Stimulated activated naive CD4-positive, alpha-beta T cell (primary cell): ENCODE measurements around the gene PEMT.
A peak's percentile ranks its signal among the peaks of the same experiment; 100 is the strongest.

Source experiments
- DNase-seq, 6 experiments: peaks; one replicate each; lab custom pipeline; 2025; lab: John Stamatoyannopoulos, UW

PEMT gene

DNA sequence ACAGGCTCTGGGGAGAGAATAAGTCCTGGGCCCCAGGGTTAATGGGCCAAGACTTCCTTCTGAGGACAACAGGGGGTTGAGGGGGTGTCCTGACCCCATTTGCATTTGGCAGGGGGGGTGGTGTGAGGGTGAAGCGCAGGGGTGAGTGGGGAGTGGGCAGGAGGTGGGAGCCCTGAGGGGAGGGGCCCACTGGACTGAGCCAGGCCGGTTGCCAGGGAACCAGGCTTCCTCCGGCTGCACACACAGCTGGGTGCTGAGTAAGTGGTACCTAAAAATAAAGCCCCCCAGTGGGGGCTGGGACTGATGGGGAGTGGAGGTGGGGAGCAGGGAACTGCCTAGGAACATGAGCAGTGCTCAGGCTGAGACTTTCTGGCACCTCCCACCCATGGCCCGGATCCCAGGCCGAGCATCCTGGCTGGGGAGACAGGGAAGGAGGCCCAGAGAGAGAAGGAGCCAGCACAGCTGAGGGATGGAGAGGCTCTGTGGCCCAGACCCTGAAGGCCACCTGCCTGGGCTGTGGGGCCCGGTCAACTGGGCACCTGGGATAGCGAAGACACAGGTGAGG is 87.9 kb downstream of the PEMT start:
- DNase-seq: no peak

DNA sequence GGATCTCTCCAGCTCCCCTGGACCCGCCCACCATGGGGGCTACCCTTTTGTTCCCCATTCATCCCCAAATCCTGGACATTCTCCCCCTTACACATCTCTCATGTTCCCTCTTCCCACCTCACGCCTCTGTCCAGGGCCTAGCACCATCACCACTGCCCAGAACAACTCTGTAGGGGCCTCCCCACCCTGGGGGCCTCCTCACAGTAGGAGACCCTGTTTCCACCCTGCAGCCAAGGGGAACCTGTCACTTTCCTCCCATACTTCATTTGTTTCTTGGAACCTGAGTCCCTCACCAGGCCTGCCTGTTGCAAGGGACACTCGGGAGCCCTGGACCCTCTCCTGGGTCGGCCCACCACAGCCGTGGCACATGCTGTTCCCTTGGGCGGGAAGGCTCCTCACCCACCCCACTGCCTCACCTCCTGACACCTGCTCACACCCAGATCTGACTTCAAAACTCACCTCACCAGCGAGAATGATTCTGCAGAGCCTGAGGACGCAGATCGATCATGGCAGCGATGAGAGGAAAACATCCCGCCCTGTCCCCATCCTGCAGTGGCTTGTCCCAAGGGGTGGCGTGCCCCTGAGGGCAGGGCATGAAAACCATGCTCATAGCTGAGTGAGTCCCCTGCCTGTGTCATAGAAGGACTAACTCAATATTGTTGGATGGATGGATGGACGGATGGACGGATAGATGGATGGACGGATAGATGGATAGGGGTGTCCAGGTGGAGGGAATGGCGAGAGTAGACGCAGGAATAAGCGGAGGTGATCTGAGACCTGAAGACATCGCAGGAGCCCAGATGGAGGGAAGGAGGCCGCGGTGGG is 88.6 kb downstream of the PEMT start:
- DNase-seq: no peak

DNA sequence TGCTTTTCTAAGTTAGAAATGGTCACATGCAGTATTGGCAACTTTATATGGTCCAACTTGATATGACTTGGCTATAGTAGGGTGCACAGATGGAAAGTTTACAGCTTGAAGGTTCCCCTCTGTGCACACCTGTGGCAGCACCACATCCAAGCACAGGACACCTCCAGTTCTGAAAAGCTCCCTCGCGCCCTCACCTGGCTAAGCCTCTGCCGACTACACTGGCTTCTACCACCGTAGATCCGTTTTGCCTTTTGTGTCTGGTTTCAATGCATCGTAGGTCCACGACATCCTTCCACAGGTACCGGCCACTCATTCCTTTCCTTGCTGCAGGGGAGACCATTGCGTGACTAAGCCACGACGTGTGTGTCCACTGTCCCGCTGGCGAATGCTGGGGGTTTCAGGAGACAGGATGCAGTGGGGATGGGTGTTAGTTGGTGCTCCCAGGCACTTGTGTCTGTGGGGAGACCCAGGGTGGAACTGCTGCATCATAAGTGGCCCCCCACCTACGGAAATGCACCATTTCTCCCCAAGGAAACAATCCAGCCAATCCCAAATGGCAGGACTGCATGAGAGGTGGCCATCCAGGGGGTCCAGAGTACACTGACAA is 90.4 kb downstream of the PEMT start:
- no peak for DNase-seq

DNA sequence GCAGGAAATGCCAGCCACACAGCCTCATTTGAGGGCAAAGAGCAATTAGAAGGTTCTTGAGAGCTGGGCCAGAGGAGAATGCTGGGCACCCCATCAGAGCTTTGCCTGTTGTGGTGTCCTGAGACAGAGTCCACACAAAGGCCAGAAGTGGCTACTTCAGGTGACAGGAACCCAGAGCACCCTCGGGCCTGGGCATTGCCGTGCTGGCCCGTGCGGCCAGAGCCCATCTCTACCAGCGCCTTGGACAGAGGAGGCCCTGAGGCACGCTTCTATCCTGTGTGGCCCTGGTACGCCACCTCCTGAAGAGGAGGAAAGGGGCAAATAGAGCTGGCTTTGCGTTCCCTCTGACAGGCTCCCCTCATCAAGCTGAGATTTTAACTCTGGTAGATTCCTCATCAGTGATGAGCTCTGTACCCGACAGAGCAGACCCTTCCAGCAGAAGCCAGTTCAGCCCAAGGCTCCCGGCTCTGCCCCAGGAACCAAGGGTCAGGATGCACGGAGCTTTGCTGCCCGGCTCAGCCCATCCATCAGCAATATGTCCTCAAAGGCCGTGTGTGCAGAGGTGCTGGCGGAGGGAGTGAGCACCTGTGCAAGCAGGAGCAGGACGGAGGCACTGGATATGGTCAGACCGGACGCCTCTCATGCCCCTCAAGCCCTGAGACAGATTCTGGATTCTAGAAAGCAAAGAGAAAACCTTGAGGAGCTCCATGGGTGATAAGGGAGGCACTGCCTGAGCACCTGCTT is 91.9 kb downstream of the PEMT start:
- DNase-seq: no peak

DNA sequence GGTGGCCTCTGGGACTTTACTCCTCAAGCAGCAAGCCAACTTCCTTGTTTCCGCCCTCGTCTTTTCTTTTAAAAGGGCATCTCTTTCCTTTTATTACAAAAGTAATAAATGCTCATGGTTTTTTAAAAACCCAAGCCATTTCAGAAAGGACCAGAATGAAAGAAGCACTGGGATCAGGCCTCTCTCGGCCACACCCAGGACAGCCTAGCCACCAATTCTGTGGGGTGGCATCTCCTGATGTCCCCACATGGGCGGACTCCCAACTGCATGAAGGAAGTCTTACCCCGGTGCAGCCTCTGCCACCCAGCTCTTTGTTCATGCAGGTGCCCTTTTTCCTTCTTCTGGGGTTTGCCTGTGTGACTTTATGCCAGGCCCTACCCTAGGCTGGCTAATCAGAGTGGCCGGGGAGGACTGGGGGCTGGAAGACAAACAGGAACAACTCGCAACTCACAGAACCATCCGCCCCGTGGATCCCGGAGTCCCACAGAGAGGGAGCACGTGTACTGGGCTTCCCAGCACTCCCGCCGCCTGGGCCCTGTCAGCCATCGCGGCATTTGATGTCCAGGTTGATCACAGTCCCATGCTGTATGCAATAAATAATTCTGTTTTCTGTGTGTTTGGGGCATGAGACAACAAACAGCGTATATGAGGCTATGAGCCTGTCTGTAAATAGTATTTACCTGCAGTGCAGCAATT is 92.8 kb downstream of the PEMT start:
- no peak for DNase-seq

DNA sequence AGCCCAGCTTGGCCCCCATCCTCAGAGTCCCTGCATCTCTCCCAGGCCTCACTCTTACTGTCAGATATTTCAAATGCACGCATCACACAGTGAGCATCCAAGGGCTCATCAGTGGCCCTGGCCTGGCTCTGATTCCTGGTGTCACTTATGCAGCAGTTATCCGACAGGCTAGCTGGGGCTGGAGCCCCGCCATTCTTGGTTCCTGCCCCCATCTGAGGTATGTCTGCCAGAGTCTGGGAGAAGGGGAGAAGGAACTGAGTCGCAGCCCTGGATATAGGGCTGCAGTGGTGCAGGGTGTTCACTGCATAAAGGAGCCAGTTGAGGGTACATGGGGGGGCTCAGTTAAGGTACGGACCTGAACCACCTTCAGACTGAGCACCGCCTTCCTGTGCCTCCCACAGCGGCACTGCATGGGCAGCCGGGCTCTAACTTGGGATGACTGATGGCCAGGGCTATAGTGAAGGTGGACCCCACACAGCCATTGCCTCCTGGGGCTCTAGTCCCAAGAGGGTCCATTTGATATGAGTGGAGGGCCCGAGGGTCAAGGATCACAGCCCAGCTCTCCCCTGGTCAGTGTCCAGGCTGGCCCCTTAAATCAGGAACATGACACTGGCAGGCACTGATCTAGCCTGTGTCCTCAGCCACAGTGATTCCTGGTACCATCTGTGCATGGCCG is 93.5 kb downstream of the PEMT start:
- DNase-seq: no peak

DNA sequence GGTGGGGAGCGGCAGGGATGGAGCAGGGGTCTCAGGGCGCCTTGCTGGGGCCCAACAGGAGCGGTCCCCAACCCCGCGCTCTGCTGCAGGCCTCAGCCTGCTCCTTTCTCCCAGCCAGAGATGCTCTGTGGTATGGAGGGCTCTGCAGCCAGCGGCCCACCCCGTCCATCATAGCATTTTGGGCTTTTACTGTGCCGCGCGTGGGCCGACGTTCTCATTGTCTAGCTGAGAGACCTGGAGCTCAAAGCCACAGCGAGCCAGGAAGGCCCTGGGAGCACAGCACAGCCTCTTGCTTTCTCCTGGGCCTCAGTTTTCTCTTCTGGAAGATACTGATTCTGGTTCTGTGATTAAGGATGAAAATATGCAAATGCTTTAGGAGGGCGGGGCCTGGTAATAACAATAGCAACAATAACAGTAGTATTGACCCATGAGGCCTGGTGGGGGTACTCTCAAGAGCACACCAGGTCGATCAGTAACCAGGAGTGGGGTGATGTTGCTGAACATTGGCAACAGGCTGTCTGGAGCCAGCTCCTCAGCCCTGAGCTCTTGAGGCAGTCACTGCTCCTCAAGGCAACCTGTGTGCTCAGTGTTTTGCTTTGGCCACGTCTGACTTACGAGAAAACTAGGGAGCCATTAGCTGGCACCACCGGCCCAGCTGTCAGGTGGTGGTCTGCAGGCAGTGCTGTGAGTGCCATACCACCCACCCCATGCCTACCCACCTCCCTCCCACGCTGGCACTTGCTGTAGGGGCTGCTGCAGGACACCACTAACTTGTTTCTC is 94.3 kb downstream of the PEMT start:
- no peak for DNase-seq

DNA sequence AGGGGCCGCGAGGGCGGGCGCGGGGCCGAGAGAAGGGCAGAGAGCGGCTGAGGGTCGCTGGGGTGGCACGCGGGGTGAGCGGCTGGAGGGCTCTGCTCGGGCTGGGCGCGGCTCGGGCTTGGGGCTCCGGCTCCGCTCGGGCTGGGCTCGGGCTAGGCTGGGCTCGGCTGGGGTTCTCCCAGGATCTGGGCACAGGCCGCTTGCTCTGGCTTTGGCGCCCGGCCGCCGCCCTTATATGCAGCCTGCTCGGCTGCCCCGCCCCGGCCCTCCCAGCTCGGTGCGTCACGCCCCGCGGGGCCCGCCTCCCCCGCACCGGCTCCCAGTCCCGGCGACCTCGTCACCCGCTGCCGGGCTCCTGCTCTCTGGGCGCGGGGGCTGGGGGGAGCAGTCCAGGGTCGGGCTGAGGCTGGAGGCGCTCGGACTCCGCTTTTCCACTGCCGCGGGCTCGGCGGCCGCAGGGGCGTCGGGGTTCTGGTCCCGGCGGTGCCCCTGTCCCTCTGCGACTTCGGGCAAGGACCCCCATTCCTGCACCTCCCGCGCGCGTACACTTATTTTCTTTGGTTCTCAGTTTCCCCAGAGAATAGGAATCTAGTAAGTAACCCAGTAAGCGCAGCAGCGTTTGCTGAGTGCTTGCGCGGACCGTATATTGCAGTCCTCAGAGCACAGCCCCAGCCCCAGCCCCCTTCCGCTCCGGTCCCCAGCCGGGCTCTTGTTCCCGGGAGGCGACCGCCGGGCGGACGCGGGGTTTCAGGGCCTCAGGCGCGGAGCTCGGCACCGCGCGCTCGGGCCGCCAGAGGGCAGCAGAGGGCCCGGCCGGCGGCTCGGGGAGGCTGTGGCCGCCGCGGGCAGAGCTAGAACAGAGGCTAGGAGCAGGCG is 95.1 kb downstream of the PEMT start, which contains the start of gene RASD1:
Gene RASD1 (minus strand): TSS at position 207 of the 876 bp plus-strand sequence. CDS start 214 bp downstream, outside the sequence.
- peak; percentile 59 to 85 (median 74) for DNase-seq

DNA sequence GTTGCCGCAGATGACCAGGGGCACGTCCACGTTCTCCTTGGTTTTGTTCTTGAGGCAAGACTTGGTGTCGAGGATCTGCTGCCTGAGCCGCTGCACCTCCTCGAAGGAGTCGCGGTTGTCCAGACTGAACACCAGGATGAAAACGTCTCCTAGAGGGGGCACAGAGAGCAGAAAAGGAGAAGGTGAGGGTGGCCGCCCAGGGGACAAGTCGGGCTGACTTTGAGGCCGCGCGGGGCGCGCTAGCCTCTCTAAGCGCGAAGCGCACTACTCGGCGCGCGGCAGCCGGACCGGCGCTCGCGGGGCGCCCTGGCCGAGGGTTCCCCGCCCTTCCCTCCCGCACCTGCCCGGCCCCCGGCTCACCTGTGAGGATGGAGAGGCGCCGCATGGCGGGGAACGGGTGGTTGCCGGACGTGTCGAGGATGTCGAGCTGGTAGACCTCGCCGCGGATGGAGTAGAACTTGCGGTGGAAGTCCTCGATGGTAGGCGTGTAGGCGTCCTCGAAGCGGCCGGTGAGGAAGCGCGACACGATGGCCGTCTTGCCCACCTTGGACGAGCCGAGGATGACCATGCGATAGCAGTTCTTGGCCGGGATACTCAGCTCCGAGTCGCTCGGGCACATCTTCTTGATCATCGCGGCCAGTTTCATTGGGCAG is 95.8 kb downstream of the PEMT start:
- DNase-seq: peak in 3 of 6 experiments; percentile 32 to 54 (median 41)

DNA sequence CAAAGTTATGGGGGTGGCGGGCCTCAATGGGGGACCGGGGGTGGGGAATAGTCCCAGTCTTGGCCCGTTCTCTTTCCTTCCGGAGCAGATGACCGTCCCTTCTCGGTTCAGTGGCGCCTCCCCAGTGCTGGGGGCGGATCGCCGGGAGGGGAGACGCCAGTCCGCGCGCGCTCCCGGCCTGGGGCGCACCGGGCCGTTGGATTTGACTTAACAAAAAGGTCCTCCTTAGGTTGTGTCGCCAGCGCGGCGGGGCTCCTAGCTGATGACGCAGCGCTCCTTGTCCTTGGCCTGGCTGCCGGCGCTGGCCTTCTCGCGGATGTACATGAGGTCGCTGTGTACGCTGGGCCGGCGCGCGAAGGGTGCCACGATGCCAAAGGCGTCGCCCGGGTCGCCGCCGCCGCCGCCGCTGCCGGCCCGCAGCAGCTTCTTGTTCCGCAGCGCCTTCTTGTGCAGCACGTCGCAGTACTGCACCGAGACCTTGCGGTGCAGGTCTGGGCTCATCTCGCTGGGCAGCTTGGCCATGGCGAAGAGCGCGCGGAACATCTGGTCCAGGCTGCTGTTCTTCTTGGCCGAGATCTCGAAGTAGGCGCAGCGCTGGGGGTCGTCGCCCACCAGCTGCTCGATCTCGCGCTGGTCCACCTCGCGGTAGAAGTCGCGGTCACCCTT is 96.5 kb downstream of the PEMT start:
- peak in 2 of 6 experiments; percentile 10 to 13 for DNase-seq

DNA sequence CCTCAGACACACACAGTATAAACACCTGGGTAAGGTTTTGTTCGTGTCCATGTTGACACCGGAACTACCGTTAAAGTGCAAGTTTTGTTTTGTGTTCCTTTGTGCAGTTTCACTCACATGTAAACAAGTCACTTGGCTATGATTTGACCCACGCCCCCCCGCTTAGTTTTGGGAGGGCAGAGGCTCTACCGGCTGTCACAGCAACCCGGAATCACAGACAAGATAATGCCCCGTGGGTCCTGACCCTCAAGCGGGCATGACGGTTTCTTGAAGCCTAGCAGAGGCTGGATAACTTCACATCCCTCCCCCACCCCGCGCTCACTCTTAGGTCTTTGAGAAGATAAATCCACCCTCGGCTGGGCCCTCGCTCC is 97.0 kb downstream of the PEMT start:
- no peak for DNase-seq

DNA sequence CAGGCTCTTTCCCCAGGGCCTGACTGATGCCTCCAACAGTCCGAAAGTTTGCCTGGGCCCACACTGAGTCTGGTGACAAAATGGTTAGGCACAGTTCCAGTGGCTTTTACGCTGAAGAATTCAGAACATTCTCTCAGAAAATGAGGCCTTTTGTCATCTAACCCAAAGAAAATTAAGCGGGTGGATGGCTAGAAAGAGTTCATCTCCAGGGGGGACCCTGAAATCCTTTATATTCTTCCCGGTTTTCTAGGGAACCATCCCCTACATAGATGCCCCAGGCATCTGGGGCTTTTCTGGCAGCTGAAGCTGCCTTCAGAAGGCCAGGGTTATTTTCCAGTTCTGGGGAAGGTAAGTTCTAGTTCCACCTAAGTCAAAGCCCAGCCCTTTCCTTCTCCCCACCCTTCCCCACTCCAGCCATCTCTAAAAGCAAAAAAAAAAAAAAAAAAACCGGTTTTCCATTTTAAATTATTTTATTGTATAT is 97.5 kb downstream of the PEMT start:
- DNase-seq: no peak

DNA sequence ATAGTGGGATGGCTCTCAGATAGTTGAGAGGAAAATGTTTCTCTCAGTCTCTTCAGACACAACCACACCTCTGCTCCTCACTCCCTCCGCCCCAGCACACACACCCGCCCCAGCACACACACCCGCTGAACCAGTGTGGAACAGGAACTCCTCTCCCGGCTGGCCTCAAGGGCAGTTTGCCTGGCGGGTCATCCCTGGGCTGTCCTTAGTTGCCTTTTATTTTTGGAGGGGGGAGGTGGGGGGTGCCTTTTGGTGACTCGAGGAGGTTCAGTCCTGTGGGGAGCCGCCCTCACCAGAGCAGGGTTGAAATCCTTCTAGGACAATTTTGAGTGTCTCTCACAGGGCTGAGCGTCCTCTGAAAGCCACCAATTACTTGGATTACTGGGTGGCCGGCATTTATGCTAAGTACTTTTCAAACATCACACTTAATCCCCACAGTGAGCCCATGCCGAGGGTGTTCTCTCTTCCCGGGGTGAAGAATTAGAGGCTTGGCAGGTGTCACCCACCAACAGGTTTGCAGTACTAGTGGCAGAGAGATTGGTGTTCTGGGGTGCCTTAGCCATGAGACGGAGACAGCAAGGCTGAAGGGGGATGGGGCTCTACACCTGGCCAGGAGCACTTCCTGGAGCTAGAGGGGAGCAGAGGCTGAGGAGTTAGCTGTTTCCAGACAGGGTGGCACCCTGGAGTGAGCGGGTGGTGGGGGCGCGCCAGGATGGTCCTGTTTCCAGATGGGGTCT is 98.1 kb downstream of the PEMT start:
- no peak for DNase-seq

DNA sequence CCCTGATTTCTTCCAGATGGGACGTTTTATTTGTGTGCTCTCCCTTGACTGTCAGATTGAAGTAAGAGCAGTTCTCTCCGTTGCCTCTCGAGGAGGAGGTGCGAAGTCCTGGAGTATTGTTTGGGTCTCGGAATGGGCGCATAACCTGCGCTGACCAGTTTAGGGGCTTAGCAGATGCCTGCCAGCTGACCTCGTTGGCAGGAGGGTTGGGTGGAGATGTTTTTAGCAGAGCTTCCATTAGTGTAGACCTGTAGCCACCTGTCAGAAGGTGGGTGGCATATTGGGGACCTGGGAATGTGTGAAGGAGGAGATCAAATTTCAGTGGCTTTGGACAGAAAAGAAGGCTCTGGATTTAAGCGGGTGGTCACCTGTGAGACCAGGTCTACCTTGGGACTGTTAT is 98.9 kb downstream of the PEMT start:
- DNase-seq: no peak

DNA sequence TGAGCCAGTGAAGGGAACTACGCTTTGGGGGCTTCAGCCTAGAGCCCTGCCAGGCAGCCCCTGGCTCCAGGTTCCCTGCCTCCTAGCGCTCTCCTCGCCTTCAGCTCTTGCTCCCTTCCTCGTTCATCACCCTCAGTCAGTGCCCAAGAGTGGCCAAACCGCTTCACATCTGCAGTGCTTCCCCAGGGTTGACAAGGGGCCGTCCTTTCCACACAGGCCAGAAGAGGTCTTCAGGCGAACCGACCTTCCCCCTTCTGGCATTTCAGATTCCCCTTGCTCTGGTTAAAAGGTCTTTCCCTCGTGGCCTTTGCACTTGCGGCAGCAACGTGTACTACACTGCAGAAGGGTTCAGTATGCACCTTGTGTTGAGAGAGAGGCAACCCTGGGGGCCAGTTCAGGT is 99.4 kb downstream of the PEMT start:
- no peak for DNase-seq

DNA sequence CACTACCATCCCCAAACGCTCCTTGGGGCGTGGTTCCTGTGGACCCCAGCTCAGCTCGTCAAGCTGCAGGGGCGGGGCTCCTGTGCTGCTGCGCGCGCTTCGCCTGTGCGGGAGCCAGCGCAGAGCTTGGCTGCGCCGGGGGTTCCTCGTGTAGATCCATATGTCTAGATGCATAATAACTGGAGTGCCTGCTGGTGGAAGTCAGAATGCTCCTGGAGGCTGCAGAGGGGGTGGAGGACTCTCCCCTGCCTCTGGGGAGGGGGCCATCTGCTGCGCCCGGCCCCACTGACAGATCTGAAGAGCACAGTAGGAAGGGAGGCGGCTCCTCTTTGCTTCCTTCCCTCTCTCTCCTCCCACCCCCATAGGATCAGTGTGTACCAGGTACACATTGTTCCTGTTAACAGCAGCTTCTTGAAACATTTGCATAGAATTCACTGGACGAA is 99.9 kb downstream of the PEMT start:
- no peak for DNase-seq

DNA sequence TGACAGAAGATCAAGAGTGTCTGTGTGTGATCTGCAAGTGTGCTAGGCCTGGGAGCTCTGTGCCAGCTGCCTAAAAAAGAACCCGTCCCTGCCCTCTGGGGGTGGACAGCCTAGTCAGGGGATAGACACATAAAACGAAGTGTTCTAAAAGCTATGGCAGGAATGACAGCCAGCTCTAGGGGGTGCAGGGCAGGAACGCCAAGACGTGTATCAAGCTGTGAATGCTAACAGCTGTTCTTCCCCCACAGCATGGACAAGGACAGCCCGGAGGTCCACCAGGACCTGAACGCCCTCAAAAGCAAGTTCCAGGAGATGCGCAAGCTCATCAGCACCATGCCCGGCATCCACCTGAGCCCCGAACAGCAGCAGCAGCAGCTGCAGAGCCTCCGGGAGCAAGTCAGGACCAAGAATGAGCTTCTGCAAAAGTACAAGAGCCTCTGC is 100.5 kb downstream of the PEMT start:
- no peak for DNase-seq
